Thoracic aorta (tissue), 2 donors: ENCODE data around the gene SLC9A2. TPM values are rescaled to one million over a fixed set of nuclear protein-coding genes. Genes with fewer than 3 reads are reported as not detected.

Experiments
- ATAC-seq: fragments of 150-250 bp; one replicate; pipeline ENCODE4 v1.8.0; 2017; ENCODE audit warnings: low read depth; ENCODE audit not compliant: insufficient number of reproducible peaks, low FRiP score
- DNase-seq: peaks from one replicate; pipeline ENCODE4 v3.0.0-alpha.2; 2020; ENCODE audit warnings: low spot score
- H3K27ac ChIP-seq, 2 donors: fragments of 200-600 bp; sonication (generic); 1 replicate in 1 of 2; 2 replicates in 1 of 2; pipeline ENCODE4 v1.5.1; 2016; ENCODE audit warnings: mild to moderate bottlenecking in 2 of 2, moderate library complexity in 2 of 2
- H3K27me3 ChIP-seq: fragments of 200-600 bp; sonication (generic); replicated peaks from 2 replicates; pipeline ENCODE4 v1.6.0; 2016; ENCODE audit warnings: mild to moderate bottlenecking; ENCODE audit not compliant: insufficient read depth
- H3K36me3 ChIP-seq: fragments of 200-600 bp; sonication (generic); one replicate; pipeline ENCODE4 v1.5.1; 2016
- H3K4me1 ChIP-seq, 2 donors: fragments of 200-600 bp; sonication (generic); 1 replicate in 1 of 2; 2 replicates in 1 of 2; pipeline versions ENCODE4 v1.5.1 to v1.6.0; 2016; ENCODE audit warnings: low read depth in 2 of 2, mild to moderate bottlenecking in 1 of 2; ENCODE audit not compliant: control insufficient read depth in 1 of 2
- H3K4me3 ChIP-seq: fragments of 200-600 bp; sonication (generic); 2 replicates; pipeline ENCODE4 v1.5.1; 2016; ENCODE audit warnings: mild to moderate bottlenecking
- H3K9me3 ChIP-seq: fragments of 200-600 bp; sonication (generic); 2 replicates; pipeline ENCODE4 v1.5.1; 2016
- total RNA-seq, 2 donors: library from RNA; depleted of rRNA; stranded (reverse); fragments of >200 nt; gene quantifications; one replicate each; pipeline versions ENCODE4 v1.1.0 to v1.2.3, GENCODE V29; 2016
- TF ChIP-seq, protein P1 (sequence below): fragments of 200-600 bp; sonication (generic); IDR thresholded peaks from one replicate; pipeline ENCODE4 v1.5.1; 2019; ENCODE audit warnings: antibody characterized with exemption

SLC9A2 gene
- total RNA-seq, 2 donors from 2014 or later, result 0.71 TPM; not detected in 1

- H3K27me3 ChIP-seq, result no peaks in the 10 kb centered on the region
- ATAC-seq (no peak), DNase-seq (no peak)
- H3K27ac ChIP-seq, result no peak overlapping the region
- no peak overlapping the region for H3K4me3 ChIP-seq
- H3K9me3 ChIP-seq, result no peaks in the 10 kb centered on the region
- no peaks in the 10 kb centered on the region for H3K36me3 ChIP-seq
- TF ChIP-seq, protein P1, sequence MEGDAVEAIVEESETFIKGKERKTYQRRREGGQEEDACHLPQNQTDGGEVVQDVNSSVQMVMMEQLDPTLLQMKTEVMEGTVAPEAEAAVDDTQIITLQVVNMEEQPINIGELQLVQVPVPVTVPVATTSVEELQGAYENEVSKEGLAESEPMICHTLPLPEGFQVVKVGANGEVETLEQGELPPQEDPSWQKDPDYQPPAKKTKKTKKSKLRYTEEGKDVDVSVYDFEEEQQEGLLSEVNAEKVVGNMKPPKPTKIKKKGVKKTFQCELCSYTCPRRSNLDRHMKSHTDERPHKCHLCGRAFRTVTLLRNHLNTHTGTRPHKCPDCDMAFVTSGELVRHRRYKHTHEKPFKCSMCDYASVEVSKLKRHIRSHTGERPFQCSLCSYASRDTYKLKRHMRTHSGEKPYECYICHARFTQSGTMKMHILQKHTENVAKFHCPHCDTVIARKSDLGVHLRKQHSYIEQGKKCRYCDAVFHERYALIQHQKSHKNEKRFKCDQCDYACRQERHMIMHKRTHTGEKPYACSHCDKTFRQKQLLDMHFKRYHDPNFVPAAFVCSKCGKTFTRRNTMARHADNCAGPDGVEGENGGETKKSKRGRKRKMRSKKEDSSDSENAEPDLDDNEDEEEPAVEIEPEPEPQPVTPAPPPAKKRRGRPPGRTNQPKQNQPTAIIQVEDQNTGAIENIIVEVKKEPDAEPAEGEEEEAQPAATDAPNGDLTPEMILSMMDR, result no peak
- no peaks in the 10 kb centered on the region for H3K4me1 ChIP-seq
Measured at GRCh38 chr2:102662833-102663232, 43.5 kb downstream of the SLC9A2 start.

GRCh38 chr2:102663381-102663780 is 44.0 kb downstream of the SLC9A2 start:
- DNase-seq, result no peak
- Histone ChIP-seq H3K4me1 (no peaks in the 10 kb centered on the region), H3K27me3 (no peaks in the 10 kb centered on the region), H3K27ac (no peak overlapping the region), H3K9me3 (no peaks in the 10 kb centered on the region), H3K36me3 (no peaks in the 10 kb centered on the region), H3K4me3 (no peak overlapping the region)
- TF ChIP-seq, protein P1, result no peak
- ATAC-seq, result no peak

DNA sequence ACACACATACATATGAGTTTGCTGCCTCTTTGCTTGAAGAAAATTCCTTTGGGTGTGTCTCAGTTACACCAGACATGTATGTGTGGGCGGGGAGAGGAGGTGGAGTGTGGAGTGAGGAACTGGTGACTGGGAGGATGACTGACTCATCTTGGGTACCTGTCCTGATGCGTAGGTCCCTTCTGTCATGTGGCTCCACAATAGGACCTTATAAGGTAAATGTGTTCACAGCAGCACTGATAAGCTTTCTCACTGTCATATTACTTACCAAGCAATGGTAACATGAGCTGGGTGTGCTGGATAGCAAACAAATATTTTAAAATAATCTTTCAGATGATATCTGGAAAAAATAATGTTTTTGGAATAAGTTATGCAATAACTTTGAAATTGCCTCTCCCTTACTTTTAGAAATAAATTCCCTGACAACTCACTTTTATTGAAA is 45.1 kb downstream of the SLC9A2 start:
- TF ChIP-seq, protein P1, result no peak
- ATAC-seq, result no peak
- H3K4me1 ChIP-seq, result no peaks in the 10 kb centered on the region

GRCh38 chr2:102667072-102667471 is 47.7 kb downstream of the SLC9A2 start:
- no peaks in the 10 kb centered on the region for H3K9me3 ChIP-seq
- TF ChIP-seq, protein P1, result no peak
- no peaks in the 10 kb centered on the region for H3K36me3 ChIP-seq
- H3K4me3 ChIP-seq, result no peak overlapping the region
- ATAC-seq, result no peak
- H3K4me1 ChIP-seq, result no peaks in the 10 kb centered on the region
- H3K27ac ChIP-seq, result no peak overlapping the region
- no peaks in the 10 kb centered on the region for H3K27me3 ChIP-seq
- no peak for DNase-seq

More for the DNA sequence above, 45.1 kb downstream of the SLC9A2 start:
- DNase-seq, result no peak
- Histone ChIP-seq H3K36me3 (no peaks in the 10 kb centered on the region), H3K27me3 (no peaks in the 10 kb centered on the region), H3K4me3 (no peak overlapping the region), H3K27ac (no peak overlapping the region), H3K9me3 (no peaks in the 10 kb centered on the region)

DNA sequence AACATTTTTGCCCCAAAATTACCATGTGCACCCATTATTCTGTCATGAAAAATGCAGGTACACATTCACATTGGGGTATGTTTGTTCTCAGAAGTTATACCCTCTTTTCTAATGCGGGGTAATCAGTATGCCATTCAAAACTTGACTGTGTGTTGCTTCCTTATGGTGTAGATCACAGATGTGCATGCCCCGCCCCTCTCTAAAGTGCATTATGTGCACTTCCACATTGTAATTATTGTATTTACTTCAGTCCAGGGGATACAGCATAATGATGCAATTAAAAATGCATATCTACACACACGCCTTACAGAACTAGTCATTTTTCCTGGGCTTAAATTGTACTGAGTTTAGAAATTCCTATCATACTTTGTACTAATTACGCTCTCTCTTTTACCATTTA is 48.8 kb downstream of the SLC9A2 start:
- DNase-seq (no peak), ATAC-seq (no peak)
- Histone ChIP-seq H3K27me3 (no peaks in the 10 kb centered on the region), H3K4me3 (no peak overlapping the region), H3K36me3 (no peaks in the 10 kb centered on the region), H3K27ac (no peak overlapping the region), H3K4me1 (no peaks in the 10 kb centered on the region), H3K9me3 (no peaks in the 10 kb centered on the region)
- TF ChIP-seq, protein P1, result no peak
